IPS-NIHi11 (cell line): ENCODE measurements around the gene NFIA.

Experiments
- DNase-seq: peaks from one replicate; pipeline ENCODE4 v3.0.0; 2012; ENCODE audit warnings: mixed read lengths, low spot score

The NFIA gene

DNA sequence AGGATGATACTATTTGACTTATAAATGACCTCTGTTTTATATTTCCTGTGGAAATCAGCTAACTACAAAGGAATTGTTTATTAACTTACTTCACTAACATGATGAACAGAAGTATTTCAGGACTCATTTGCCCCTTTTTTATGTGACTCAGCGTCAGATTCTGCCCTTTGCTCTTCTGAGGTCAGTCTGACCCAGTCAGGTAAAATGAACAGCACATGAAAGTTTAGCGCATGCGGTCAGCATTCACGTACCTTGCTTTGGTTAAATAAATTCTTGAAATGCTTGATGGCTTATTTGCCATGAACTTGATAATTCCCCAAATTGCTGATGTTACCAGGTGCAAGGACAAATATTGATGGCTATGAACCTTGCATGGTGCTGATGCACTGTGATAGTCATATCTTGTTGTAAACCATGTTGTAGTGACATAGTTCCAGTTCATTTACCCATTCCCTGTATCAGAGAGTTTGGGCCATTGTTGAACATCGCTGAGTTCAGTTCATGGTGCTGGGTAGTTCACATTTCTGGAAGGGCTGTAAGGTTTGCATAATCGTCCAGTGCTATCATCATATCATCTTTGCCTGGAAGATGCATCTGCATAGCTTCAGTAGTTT lies 133.4 kb downstream of the NFIA start:
- DNase-seq: no peak

DNA sequence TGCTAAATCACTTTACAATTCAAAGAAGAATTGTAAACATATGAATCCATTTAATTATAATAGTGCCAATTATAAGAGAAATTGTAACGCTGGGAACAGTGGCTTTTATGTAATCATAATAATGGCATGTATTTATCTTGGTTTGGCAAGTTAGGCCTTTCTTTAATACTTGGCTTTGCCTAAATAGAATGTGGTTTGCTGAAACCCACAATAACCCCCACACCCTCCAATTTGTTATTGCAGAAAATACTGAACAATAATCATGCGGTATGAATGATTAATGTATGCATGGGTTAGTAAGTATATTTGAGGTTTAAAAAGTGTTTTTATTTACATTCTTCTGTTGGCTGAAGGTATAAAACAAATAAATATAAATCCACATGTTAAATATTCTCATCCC lies 138.2 kb downstream of the NFIA start:
- no peak for DNase-seq

DNA sequence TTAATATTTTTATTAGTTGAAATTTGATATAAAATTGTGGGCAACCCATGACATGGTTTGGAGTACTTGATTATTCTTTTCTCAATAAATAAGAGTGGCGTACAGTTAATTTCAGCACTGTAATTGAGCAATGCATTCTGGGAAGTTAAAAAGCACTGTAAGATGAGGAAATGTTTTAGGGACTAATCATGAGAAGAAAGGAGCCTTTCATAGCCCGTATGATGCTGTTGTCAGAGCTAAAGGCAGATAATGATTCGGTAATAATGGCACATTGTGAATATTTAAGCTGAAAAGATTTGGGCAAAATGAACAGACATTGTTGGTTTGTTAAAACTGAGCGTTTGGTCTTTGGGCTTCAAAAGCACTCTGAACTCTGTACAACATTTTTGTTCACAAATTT lies 139.3 kb downstream of the NFIA start:
- no peak for DNase-seq

DNA sequence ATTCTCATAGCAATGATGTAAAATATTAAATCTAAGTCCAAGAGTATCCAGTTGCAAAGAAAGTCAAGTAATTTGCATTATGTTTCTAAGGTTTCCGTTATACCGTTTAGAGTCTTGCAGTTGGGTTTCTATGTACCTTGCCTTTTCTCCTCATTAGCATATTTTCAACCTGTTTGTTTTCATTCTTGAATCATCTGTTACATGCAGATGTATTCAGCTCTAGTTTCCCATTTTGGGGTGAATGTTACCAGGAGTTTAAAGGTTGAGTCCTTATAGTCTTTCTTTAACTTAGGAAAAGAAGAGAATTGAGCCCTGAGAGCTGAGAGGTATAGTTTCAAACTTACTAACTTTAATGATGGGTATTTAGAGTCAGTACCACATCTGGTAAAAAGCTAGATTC lies 139.9 kb downstream of the NFIA start:
- DNase-seq: no peak

DNA sequence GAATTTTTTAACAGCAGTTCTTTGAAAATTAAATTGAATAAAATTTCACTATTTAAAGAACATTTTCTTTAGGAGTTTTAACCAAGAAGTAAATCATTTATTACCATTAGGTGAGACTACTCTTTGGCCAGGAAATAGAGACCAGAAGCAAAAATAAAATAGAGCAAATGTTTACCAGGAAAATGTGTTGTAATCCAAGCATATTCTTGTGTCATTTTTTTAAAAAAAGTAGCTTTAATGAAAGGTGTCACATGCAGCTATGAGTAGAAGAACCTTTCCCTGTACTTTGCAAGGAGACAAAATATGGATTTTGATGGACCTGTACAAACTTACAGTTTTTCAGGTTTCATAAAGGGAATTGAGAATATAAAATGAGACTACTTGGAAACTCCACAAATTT lies 140.8 kb downstream of the NFIA start:
- no peak for DNase-seq

DNA sequence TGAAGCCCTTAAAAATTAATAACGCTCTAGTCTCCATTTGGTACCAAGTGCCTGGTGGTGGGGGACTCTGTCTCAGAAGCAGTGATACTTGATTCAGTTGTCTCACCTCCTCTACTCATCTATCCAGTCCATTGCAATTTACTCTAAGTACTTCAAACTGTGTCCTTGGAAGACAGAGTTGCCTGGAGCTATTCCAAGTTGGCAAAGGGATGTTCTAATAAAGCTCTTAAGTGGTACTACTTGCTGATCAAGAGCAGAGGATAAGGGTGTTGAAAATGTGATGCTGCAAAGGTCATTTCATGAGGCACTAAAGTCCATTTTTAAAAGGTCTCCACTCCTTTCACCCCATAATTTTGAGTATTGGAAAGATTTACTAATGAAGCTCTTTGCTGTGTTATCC lies 142.2 kb downstream of the NFIA start:
- DNase-seq: no peak

DNA sequence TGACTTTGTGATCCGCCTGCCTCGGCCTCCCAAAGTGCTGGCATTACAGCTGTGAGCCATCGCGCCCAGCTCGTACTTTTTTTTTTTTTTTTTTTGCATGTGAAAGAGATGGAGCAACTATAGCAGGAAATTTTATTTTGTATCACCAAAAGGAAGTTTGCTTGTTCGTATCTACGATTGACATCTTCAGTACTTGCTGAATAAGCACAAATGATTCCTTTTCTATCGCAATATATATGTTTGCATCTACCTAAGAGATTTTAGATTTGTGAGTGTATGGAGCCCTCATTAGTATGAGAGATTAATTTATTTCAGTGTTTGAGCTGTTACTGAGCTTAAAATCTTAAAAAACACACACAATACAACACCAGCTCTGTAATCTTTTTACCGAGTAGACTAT lies 143.1 kb downstream of the NFIA start:
- no peak for DNase-seq

DNA sequence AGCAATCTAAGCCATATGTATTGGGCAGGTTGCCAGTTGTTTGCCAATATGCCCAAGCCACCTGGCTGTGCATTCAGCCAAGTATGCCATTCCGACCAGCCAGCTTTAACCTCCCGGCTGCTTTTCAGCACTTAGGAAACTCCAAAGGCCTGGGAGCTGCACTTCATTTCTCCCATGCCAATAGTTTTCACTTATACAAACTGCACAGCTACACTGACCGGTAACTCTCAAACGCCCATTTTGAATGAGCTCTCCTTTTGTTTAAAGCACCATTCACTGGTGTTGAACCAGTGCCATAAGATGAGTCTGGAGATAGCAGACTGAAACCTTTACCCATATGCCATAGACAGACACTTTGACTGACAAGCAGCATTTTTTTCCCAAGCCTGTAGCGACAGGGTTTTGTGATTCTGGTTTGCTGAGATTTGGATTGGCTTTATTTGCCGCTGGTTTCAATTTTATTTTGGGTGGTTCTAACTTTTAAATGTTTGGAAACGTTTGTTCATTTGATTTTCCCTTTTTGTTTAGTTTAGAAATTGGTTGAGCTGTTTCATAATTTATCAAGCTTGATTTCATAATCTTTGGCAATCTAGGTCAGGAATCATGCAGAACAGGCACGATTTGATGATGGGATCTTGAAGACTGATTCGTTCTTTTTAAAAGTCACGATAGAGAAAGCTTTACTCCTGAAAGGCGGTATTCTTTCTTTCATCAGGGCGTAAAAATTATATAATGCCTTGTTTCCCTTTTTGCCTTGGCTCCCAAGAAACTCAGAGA lies 144.6 kb downstream of the NFIA start:
- DNase-seq: no peak

DNA sequence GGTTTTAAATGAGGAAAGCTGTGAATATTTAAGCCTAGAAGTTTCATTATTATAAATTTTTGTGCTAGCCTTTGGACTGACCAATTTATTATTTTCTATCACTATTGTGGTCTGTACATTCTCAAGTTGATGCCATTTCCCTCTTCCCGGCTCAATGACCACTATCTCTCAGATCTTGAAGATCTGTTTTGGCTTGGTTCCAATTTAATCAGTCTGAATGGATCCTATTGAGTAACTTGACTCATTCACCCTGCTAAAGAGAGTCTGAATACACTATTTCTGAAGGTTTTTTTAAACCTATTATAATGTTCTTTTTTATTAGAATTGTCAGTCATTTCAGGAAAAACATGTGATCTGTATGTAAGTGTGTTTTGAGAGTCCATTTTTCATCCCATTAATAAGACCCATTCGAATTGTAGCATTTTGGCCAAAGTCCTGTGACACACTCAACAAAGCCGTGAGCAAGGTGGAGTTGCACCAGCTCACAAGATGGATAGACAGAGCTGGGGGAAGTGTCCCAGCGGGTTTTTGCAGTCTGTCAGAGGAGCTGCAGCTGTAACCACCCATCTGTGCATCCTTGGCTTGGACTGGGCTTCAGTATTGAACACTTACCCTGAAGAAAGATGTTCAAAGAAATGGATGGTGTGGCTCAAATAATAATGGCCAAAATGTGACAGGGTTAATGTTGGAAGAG lies 145.6 kb downstream of the NFIA start:
- DNase-seq: no peak

DNA sequence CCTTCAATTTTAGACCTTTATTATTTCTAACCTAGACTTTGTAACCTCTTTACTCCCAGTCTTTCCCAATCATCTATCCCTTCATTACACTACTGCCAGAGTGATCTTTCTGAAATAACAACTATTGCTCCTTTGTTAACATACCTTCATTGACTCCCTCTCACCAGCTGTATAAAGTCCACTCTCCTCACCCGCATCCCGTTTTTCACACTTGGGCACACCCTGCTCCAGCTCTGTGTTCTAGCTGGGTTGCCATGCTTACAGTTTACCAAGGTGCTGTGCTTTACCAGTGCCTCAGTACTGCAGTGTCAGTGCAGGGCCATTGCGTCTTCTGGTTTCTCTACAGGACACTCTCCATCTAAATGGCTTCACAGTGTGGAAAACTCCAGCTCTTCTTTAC lies 148.2 kb downstream of the NFIA start:
- DNase-seq: no peak

DNA sequence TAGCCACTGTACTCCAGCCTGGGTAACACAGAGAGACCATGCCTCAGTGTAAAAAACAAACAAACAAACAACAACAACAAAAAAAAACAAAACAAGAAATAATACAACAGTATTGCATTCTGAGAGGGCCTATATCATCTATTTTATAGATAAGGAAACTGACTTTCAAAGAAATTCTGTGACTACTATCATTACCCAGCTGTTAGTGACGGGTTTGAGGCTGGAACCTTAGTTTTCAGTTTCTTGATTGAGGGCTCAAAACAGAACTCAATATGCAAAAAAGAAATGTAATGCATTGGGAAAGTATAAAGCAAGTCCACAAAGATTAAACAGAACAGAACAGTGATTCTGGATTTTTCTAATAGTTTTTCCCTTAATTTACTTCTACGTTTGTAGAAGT lies 149.4 kb downstream of the NFIA start:
- DNase-seq: no peak

DNA sequence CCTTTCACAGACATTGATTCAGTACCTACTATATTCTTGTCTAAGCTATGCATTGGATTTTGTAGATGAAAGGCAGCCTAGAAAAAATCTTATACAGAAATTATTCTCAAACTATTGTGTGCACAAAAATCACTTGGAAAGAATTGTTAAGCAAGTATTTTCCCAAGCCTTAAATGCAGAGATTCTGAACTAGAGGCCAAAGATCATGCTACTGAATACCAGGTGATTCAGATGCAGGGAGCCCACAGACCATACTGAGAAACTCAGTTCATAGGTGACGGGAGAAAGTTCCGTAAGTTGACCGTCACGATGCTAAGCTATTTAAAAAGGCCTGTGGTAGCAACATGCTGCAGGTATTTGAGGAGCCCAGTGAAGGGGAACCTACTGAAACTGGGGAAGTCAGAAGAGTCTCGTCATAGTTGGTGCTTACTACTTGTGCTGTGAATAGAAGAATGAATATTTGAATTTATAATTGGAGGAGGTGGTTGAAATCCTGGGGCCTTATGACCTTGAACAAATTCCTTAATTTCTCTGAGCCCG lies 150.8 kb downstream of the NFIA start:
- DNase-seq: no peak

DNA sequence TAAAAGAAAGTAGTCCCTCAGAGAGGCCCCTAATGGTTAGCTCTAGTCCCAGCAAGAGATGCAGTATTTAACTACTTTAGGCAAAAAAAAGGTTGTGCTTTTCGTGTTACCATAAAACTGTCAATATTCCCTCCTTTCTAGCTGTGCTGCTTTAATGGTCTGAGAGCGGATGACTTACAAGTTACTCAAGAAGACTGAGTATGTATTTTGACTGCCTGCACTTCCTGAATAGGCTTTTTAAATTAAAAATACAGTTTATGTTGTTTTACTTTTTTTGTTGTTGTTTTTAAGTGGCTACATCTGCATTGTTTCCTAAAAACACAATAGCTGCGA lies 152.2 kb downstream of the NFIA start:
- no peak for DNase-seq

DNA sequence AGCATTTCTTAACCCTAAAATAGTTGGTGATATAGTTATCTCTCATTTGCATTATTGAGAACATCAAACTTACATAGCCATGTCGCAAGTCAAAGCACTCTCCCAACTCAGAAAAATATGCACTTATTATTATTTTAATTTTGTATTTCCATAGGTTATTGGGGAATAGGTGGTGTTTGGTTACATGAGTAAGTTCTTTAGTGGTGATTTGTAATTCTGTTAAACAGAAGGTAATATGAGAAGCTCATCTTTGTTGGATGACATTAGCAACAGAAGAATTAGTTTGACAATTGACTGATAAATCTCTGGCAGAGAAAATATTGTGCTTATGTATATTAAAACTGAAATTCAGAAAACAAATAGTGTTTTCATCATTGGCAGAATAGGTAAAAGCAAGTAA lies 154.8 kb downstream of the NFIA start:
- no peak for DNase-seq

DNA sequence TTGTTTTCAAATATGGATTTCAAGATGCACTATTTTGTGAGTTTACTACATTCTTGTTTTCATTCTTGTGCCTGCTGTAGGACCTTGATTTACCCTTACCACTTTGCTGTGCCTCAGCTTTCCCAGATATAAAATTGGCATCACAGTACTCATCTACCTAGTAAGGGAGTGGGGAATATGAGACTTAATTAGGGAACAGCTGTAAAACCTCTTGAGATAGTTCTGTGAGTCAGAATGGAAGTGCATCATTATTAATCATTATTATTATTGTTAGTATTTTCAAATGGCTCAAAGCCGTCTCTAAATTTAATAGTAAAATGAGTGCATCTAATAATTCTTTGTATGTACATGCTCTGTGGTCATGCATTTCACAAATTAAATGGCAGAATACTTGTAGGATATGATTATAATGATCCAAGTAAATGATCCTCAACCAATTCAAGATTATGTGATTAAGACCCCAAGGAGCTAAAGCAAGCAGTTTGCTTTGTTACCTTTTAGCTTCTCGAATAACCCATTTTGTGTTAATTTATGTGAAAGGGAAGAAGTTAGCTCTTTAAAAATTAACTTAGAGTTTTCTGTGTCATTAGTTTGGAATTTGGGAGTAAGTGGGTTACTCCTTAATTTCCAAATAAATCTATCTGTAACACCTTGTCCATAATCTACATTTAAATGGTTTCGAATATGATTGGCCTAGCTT lies 155.4 kb downstream of the NFIA start:
- DNase-seq: no peak

DNA sequence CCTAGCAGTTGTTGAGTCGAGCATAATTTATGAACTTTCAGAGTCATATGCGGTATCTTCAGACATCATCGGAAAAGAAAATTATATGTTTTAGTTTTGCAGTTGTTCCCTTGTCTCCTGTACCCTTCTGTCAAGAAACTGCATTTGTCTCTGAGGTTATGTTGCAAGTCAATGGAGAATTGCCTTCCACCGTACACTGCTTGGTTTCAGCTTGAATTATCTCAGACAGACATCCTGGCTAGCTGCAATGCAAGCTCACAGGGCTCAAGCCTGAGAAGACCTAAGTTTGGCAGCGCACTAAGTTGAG lies 156.0 kb downstream of the NFIA start:
- no peak for DNase-seq

DNA sequence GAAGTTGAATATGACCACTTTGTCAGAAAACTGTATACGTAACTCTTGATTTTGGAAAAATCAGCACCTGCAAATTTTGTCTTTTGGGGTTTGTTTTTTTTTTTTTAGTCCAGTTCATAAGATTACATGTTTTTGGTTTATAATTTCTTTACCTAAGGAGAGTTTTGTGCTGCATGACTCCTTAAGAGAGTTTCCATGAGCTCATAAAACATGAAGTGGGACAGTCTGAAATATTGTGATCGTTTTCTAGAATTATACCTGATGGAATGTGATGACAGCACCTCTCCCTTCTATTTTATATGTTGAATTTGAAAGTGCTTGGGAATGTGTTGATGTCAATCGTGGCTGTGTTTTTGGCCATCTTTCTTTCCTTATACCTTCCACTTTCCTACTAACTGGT lies 158.5 kb downstream of the NFIA start:
- no peak for DNase-seq

DNA sequence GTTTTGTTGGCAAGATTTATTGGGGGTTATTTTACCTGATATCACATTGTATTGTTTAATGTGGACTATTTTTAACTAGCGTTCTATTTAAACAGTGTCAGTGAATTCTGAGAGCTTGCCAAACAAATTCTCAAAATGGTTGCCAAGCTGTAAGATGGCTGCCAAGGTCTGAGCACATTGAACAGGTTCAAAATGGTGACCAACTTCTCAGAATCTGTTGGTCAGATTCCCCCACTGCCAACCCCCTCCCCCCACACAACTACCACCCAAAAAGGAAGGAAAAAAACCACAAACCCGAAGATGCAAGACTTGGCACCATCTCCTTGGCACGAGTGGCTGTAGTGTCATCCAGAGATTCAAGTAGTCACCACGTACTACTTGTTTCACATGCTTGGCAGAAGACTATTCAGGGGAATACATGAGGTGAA lies 159.1 kb downstream of the NFIA start:
- DNase-seq: no peak

DNA sequence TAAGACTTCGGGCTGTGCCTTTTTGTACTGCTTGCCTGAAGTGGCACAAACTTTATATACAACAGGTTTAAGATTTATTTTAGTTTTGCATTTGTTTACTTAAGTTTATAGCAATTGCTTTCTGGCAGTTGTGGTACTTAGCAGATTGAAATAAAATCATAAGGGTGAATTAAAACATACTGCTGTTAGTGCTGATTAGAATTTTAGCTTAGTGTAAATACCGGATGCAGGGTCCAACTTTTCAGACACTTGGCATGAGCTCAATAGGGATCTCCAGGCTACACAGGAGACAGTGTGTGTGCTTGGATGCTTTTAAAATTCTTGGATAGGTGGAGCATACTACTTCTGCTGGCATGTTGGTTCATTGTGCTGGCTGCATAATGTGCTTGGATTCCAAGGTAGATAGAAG lies 159.6 kb downstream of the NFIA start:
- no peak for DNase-seq

DNA sequence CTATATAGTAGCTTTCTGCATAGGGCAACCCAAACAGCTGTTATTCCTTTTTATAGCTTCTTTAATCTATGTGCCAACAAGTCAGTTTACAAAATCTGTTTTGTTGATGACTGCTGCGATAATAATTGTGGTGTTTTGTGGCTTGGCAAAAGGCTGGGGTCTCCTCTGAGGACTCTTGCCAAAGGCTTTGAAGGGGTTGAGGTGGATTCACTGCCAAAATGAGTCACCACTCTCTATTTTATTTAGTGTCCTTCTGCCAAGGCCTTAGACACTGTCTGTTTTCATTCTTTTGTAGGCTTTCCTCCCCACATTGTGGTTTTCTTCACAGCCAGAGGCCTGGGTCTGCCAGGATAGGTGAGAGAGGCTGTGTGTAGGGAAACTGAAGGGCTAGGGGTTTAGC lies 161.8 kb downstream of the NFIA start:
- DNase-seq: no peak

DNA sequence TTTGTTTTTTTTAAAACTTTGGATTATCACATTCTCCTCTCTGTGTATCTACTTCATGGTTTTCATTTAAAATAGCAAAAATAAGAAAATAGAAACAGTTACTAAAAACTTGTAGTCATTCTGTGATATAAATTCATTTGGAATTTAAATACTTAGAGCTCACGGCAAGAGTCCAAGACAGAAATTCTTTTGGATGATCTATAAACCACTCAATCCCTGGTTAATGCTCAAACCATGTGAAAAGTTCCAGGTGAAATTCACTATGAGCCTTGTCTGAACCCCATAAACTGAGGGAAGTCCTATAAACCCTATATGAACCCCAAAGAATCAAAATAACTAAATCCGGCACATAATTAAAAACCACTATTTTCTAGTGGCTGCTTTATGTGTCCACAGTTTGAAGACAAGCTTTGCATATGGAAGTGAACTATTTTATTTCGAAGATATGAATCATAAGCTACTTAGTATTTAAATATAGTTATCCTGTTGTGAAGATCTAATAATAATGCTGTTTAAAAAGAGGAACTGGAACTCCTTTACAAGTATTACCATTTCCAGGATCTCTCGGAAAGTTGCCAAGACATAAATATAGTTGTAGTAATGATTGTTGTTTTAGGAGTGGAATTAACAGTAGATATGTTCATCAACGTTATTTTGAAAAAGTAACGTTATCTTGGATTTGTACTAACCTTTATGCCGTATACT lies 163.5 kb downstream of the NFIA start:
- DNase-seq: no peak
